Suprapubic skin (tissue), 4 donors: ENCODE data around the gene MSN. TPM values are rescaled to one million over a fixed set of nuclear protein-coding genes. Genes with fewer than 3 reads are reported as not detected.

Experiments used
- DNase-seq, 2 donors: peaks; one replicate each; pipeline ENCODE4 v3.0.0-alpha.2; 2019; ENCODE audit warnings: low spot score in 2 of 2
- H3K27ac ChIP-seq: fragments of 200-600 bp; sonication (generic); one replicate; pipeline ENCODE4 v1.5.1; 2019
- H3K27me3 ChIP-seq: fragments of 200-600 bp; sonication (generic); one replicate; pipeline ENCODE4 v1.5.1; 2019
- H3K36me3 ChIP-seq: fragments of 200-600 bp; sonication (generic); one replicate; pipeline ENCODE4 v1.5.1; 2019
- H3K4me1 ChIP-seq: fragments of 200-600 bp; sonication (generic); one replicate; pipeline ENCODE4 v1.5.1; 2019
- H3K4me3 ChIP-seq: fragments of 200-600 bp; sonication (generic); one replicate; pipeline ENCODE4 v1.5.1; 2019; ENCODE audit warnings: mild to moderate bottlenecking
- H3K9me3 ChIP-seq: fragments of 200-600 bp; sonication (generic); one replicate; pipeline ENCODE4 v1.5.1; 2019
- EP300 ChIP-seq: sonication (generic); formaldehyde crosslinking; IDR thresholded peaks from one replicate; pipeline ENCODE4 v1.6.1; 2017; ENCODE audit warnings: antibody characterized with exemption
- POLR2A ChIP-seq, 2 donors: fragments of 450-650 bp; IDR thresholded peaks; one replicate each; pipeline ENCODE4 v1.6.1; 2017; ENCODE audit warnings: antibody characterized with exemption in 2 of 2, mild to moderate bottlenecking in 2 of 2, moderate library complexity in 2 of 2
- POLR2AphosphoS5 ChIP-seq, 3 donors: sonication (generic); formaldehyde crosslinking; IDR thresholded peaks; one replicate each; pipeline ENCODE4 v1.6.1; 2017; ENCODE audit warnings: antibody characterized with exemption in 3 of 3
- WGBS: methylation state at CpG from one replicate; pipeline ENCODE4 v1.1.5; 2018; 5-methylcytosine and 5-hydroxymethylcytosine counted together
- total RNA-seq, 4 donors: library from RNA; depleted of rRNA; stranded (reverse); fragments of >200 nt; gene quantifications; one replicate each; pipeline ENCODE4 v1.1.0, GENCODE V29; 2016
- TF ChIP-seq, protein P1 (sequence below), 2 donors: fragments of 200-600 bp in 1 of 2; fragments of 450-650 bp in 1 of 2; sonication (generic) in 1 of 2; IDR thresholded peaks; one replicate each; pipeline ENCODE4 v1.5.1; 2016 to 2019; ENCODE audit warnings: antibody characterized with exemption in 2 of 2, mild to moderate bottlenecking in 1 of 2, moderate library complexity in 1 of 2

The MSN gene
- total RNA-seq, 4 donors from 2014 or later, result 127 to 184 (median 169) TPM

DNA sequence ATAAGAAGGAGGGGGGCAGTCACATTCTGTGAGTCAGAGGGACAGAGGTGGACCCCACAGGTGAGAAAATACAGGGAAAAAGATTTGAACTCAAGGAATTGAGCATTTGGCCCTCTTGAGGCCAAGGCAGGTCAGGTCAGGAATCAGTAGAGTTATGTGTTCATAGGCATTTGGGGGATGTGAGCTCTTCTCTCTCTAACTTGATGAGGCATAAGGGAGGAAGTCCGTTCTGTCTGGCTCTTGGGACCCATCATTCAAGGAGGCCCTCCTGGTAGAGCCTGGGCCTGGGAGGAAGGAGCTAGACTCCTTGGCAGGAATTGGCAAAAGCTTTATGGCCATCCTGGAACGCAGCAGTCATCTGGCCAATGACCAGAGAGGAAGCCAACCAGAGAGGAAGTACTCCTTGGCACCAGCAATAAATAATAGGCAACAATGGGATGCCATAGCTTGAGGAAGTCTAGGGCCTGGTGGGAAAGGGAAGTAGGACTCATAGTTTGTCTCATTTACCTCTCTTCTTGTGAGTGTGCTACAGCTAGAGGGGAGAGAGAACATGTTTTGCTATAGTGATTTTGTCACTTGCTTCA, 53.0 kb downstream of the MSN start:
- Histone ChIP-seq H3K27ac (no peak overlapping the region), H3K27me3 (no peaks in the 10 kb centered on the region), H3K36me3 (peaks cover 9% of the 10 kb centered on the region), H3K4me3 (no peak overlapping the region), H3K9me3 (no peaks in the 10 kb centered on the region), H3K4me1 (no peaks in the 10 kb centered on the region)
- DNase-seq, result no peak
- TF ChIP-seq POLR2A (IDR thresholded peaks at IDR 0.05) (no peak), POLR2AphosphoS5 (IDR thresholded peaks at IDR 0.05) (no peak), EP300 (no peak)
- TF ChIP-seq, protein P1, sequence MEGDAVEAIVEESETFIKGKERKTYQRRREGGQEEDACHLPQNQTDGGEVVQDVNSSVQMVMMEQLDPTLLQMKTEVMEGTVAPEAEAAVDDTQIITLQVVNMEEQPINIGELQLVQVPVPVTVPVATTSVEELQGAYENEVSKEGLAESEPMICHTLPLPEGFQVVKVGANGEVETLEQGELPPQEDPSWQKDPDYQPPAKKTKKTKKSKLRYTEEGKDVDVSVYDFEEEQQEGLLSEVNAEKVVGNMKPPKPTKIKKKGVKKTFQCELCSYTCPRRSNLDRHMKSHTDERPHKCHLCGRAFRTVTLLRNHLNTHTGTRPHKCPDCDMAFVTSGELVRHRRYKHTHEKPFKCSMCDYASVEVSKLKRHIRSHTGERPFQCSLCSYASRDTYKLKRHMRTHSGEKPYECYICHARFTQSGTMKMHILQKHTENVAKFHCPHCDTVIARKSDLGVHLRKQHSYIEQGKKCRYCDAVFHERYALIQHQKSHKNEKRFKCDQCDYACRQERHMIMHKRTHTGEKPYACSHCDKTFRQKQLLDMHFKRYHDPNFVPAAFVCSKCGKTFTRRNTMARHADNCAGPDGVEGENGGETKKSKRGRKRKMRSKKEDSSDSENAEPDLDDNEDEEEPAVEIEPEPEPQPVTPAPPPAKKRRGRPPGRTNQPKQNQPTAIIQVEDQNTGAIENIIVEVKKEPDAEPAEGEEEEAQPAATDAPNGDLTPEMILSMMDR (IDR thresholded peaks at IDR 0.05), result no peak
- WGBS, result 40% methylated on average over 2 of the region's 2 CpGs

DNA sequence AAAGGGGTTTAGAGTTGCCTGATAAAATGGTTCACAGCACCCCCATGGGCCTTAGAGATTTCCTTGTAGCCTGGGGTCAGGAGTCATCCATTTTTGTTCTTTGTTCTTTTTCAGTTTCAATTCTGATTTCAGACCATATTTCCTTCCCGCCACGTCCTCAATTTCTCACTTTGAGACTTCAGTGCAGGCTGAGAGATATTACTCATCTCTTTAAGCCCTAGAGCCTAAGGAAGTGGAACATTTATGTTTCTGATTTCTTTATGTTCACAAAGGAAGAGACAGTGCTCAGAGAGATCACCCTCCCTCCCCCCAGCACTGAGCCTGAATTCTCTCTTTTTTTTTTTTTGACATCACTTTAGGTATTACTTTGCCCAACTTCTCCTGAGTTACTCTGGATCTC, 56.3 kb downstream of the MSN start:
- no peak overlapping the region for H3K27ac ChIP-seq
- no peak overlapping the region for H3K4me3 ChIP-seq
- no peak for TF ChIP-seq EP300
- 61% methylated on average over 2 of the region's 2 CpGs for WGBS
- H3K27me3 ChIP-seq, result no peaks in the 10 kb centered on the region
- no peaks in the 10 kb centered on the region for H3K4me1 ChIP-seq
- peaks cover 6% of the 10 kb centered on the region for H3K36me3 ChIP-seq
- no peak for DNase-seq
- H3K9me3 ChIP-seq, result no peaks in the 10 kb centered on the region

DNA sequence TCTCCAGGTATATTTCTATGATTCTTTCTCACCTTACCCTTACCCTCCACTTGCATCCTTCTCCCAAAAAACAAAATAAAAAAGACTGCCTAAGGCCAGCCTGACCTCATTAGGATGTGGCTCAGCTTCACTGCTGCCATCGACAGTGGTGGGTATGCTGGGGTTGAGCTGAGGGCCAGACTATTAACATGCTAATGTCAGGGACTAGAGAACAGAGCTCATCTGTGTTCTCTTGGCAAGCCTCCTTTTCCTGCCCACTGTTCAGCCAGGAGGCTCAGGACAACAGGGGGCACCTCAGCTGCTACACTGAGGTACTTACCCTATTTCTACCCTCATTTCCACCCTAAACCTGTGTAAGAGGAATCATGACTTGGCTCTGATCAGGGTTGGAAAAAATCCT, 59.3 kb downstream of the MSN start:
- DNase-seq, result no peak
- Histone ChIP-seq H3K27me3 (no peaks in the 10 kb centered on the region), H3K9me3 (no peaks in the 10 kb centered on the region), H3K4me1 (no peaks in the 10 kb centered on the region), H3K4me3 (no peak overlapping the region), H3K36me3 (peaks cover 13% of the 10 kb centered on the region), H3K27ac (no peak overlapping the region)
- no peak for TF ChIP-seq EP300
- TF ChIP-seq POLR2AphosphoS5 (IDR thresholded peaks at IDR 0.05), result no peak
- no peak for TF ChIP-seq POLR2A (IDR thresholded peaks at IDR 0.05)
- TF ChIP-seq, protein P1 (IDR thresholded peaks at IDR 0.05), result no peak
- 40% methylated on average over 1 of the region's 1 CpG for WGBS

DNA sequence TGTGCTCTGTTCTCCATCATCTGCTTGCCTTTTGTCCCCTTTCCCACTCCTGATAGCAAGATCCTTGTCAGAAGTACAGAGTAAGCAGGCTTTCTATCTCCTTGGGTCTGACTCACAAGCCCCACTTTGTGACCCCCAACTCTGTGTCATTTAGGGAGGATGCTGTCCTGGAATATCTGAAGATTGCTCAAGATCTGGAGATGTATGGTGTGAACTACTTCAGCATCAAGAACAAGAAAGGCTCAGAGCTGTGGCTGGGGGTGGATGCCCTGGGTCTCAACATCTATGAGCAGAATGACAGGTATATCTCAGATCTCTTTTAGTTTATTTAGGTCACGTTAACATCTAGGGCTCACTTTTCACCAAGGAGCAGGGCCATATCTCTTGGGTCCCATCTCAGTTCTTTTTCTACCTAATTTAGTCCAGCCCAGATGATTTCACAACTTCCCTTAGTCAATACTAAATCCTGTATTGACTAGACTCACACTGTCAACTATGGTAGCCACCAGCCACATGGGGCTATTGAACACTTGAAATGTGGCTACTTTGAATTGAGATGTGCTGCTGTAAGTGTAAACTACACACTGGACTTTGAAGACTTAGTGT, 64.3 kb downstream of the MSN start:
- Histone ChIP-seq H3K4me1 (no peaks in the 10 kb centered on the region), H3K27me3 (no peaks in the 10 kb centered on the region), H3K4me3 (no peak overlapping the region), H3K36me3 (peaks cover 58% of the 10 kb centered on the region), H3K9me3 (no peaks in the 10 kb centered on the region), H3K27ac (no peak overlapping the region)
- no peak for DNase-seq
- WGBS, result 63% methylated on average over 1 of the region's 1 CpG
- TF ChIP-seq POLR2AphosphoS5 (IDR thresholded peaks at IDR 0.05) (no peak), EP300 (no peak), POLR2A (IDR thresholded peaks at IDR 0.05) (no peak)
- TF ChIP-seq, protein P1 (IDR thresholded peaks at IDR 0.05), result no peak

DNA sequence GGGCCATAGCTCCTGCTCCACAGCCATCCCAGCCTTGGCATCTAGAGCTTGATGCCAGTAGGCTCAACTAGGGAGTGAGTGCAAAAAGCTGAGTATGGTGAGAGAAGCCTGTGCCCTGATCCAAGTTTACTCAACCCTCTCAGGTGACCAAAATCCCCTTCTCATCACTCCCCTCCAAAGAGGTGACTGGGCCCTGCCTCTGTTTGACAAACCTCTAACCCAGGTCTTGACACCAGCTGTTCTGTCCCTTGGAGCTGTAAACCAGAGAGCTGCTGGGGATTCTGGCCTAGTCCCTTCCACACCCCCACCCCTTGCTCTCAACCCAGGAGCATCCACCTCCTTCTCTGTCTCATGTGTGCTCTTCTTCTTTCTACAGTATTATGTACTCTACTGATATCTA, 73.5 kb downstream of the MSN start:
- Histone ChIP-seq H3K27me3 (no peaks in the 10 kb centered on the region), H3K4me3 (no peak overlapping the region), H3K36me3 (peaks cover 60% of the 10 kb centered on the region), H3K4me1 (peaks cover 6% of the 10 kb centered on the region), H3K27ac (no peak overlapping the region), H3K9me3 (no peaks in the 10 kb centered on the region)
- no peak for DNase-seq
- TF ChIP-seq POLR2A (IDR thresholded peaks at IDR 0.05), result no peak
- TF ChIP-seq EP300, result no peak
- no peak for TF ChIP-seq POLR2AphosphoS5 (IDR thresholded peaks at IDR 0.05)
- TF ChIP-seq, protein P1 (IDR thresholded peaks at IDR 0.05), result no peak
